H54 (cell line): ENCODE data around the gene GUF1.
A peak's percentile ranks its signal among the peaks of the same experiment; 100 is the strongest.
"Not testable (repeated sequence)": the region's sequence is repeated elsewhere in the genome, so short reads cannot be mapped to it uniquely, and the experiment has no call there.

Experiments
- DNase-seq: peaks from one replicate; pipeline ENCODE4 v3.0.0; 2011; ENCODE audit warnings: low spot score, mixed read lengths; ENCODE audit not compliant: insufficient read length
- FAIRE-seq: peaks from 3 replicates; lab custom pipeline; 2011; peaks lifted over from hg19 to GRCh38; lab: Jason Lieb, UNC
- POLR2A ChIP-seq: IDR thresholded peaks from 2 replicates; pipeline ENCODE4 v1.6.1; 2011; ENCODE audit warnings: low read depth, mild to moderate bottlenecking, low read length

GUF1 gene

DNA sequence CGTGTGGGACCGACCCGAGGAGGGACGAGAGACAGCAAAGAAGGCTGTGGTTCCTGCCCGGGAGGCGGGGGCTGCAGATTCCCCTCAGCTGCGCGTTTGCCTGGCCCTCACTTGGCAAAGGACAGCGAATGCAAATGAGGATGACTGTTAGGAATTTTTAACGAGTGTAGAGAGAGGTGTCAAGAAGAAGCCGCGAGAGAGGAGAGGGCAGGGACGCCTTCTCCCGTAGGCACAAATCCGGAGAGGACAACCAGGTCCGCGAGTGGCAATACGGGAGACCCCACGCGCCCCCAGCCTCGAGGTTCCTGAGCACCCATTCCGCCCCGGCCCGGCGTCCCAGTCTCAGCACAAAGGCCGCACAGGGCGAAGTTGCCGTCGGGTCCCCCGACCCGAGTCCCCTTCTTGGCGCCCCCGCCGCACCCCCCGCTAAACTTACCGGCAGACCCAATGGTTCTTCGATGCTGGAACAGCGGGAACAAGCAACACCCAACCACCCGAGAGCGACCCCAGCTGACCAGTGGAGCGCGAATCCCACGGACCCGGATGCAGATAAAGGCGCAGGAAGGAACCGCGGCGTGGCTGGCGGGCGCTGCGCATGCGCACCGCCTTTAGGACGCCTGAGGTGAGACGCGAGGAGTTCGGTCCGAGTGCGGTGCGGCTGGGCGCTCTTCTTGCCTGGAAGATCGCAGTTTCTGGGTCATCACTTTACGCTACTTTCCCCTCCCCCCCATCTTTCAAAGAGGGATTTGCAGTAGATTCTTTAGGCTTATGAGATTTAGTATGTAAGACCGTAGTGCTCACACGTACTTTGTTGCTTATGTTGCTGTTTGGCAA lies 48.0 kb downstream of the GUF1 start, which contains the start of gene GNPDA2:
Gene GNPDA2, minus strand, starts transcription at position 519 of the 834 bp plus-strand sequence. CDS start 4,349 bp downstream, outside the sequence.
- FAIRE-seq (no peak), DNase-seq (peak; percentile 57)
- peak; percentile 83 for TF ChIP-seq POLR2A

DNA sequence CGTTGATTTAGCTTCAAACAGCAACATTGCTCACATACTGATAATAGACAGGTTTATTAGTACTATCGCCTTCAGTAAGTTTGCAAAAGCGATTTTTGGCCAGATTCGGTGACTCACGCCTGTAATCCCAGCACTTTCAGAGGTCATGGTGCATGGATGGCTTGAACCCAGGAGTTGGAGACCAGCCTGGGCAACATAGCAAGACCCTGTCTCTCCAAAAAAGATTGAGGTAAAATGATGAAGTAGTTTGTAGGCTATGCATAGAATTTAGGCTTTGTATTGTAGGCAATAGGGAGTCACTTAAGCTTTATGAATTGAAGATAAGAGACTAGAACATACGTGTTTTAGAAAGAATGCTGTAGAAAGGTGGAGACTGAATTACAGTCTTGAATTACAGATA lies 49.3 kb downstream of the GUF1 start:
- DNase-seq (no peak), FAIRE-seq (no peak)
- no peak for TF ChIP-seq POLR2A

DNA sequence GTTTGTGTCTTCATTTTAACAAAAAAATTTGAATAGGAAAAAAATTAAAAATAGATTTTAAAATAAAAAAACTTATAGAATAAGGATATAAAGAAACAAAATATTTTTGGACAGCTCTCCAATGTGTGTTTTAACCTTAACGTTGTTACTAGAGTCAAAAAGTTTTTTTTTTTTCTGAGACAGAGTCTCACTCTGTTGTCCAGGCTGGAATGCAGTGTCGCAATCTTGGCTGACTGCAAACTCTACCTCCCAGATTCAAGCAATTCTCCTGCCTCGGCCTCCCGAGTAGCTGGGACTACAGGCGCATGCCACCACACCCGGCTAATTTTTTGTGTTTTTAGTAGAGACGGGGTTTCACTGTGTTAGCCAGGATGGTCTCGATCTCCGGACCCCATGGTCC lies 50.5 kb downstream of the GUF1 start:
- not testable (repeated sequence) for DNase-seq, FAIRE-seq

DNA sequence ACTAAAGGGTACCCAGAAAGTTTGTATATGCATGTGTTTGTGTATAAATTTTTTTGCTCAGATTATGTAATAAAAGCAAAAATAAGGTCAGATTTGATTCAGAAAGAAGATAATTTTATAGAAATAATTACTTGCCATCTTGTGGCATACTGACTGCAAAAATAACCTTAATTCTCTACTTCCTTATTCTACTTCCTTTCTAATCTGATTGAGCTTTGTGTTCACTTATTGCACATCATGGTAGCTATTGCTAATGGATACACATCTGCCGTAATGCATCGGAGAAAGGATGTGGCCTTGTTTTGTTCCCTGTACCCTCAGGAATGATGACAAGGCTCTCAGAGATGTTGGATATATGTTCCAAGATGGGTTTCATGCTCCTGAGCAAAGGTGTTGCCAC lies 58.7 kb downstream of the GUF1 start:
- FAIRE-seq (no peak), DNase-seq (no peak)
- TF ChIP-seq POLR2A = no peak

DNA sequence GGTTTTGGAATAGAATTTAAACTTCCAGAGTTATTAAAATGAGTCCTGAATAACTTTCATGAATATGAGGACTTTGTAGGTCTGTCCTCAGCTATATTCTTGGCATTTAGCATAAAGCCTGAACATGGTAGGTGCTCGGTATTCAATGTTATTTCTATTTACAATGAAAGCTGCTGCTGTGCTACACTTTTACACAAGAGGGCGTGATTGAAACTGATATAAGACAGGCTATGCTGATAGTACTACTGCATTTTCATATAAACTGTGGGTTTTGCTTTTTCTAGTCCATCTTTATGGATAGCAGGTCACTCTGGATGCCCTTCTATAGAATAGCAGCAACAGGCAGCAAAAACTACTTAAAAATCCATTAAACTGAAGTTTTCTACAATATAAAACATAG lies 60.4 kb downstream of the GUF1 start:
- no peak for DNase-seq
- no peak for TF ChIP-seq POLR2A
- FAIRE-seq = no peak

DNA sequence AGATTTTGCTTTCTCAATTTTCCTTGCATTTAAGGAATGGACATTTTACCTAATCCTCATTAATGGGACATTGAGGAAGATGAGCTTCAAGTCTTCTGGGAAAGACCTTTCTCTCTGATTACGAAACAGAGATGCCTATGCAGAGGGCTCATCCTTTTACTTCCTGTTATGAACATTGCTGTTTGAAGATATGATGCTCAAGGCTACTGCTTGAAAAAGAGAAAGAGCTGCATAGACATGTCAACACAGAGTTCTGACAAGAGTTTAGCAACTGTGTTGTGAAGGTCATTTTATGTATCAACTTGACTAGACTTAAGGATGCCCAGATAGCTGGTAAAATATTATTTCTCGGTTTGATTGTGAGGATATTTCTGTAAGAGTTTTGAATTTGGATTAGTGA lies 62.0 kb downstream of the GUF1 start:
- FAIRE-seq = no peak
- DNase-seq = no peak
- TF ChIP-seq POLR2A = no peak
